Measurements from ENCODE around the gene SDK2. TPM values are rescaled to one million over a fixed set of nuclear protein-coding genes. Genes with fewer than 3 reads are reported as not detected.

The SDK2 gene
- total and polyA plus RNA-seq, 2 of the 4 experiments (the other 2 are of a cell fraction): under 0.01 to 0.03 TPM

GRCh38 chr17:73364155-73364522 is 280.1 kb downstream of the SDK2 start:
- Histone ChIP-seq H4K91ac (ENCODE audit: insufficient read depth, low read depth, low read length) (no peak overlapping the region), H3K23ac (ENCODE audit: low read depth, low read length) (no peak overlapping the region), H3K9me3 (ENCODE audit: control insufficient read depth, insufficient read depth, low read length) (no peaks in the 10 kb centered on the region), H2BK20ac (ENCODE audit: low read depth, low read length) (no peak overlapping the region), H2BK5ac (ENCODE audit: low read depth, low read length, poor library complexity, severe bottlenecking) (no peak overlapping the region), H2BK120ac (ENCODE audit: low read depth, low read length) (no peak overlapping the region), H3K56ac (ENCODE audit: extremely low read depth, insufficient read depth, low read length) (no peak overlapping the region), H2BK15ac (ENCODE audit: low read depth, low read length) (no peak overlapping the region), H4K8ac (ENCODE audit: low read depth in 2 of 2, low read length in 2 of 2) (no peak overlapping the region), H4K20me1 (ENCODE audit: insufficient read depth, low read length) (no peaks in the 10 kb centered on the region), H2AFZ (replicated peaks; ENCODE audit: low read length, poor library complexity) (no peak overlapping the region), H3K36me3 (ENCODE audit: control insufficient read depth, insufficient read depth, low read length) (no peaks in the 10 kb centered on the region), H4K5ac (ENCODE audit: low read depth, low read length) (no peak overlapping the region), H3K79me1 (ENCODE audit: low read depth in 1 of 2, low read length in 2 of 2) (no peaks in the 10 kb centered on the region), H2AK5ac (ENCODE audit: low read depth, low read length) (no peak overlapping the region), H3K27ac (ENCODE audit: insufficient read depth, low read length) (no peak overlapping the region), H3K9ac (ENCODE audit: low read depth, low read length) (no peak overlapping the region), H3K27me3 (ENCODE audit: control insufficient read depth, insufficient read depth, low read length) (peaks cover 12% of the 10 kb centered on the region), H3K4ac (ENCODE audit: low read depth, low read length) (no peak overlapping the region), H3K14ac (replicated peaks; ENCODE audit: low read depth, low read length) (no peak overlapping the region), H3K18ac (ENCODE audit: low read depth, low read length) (no peak overlapping the region), H3K4me3 (ENCODE audit: insufficient read depth, low read depth, low read length) (no peak overlapping the region), H3K4me1 (ENCODE audit: control insufficient read depth, insufficient read depth, low read length) (no peaks in the 10 kb centered on the region; the same call in 1 of the 2 replicates), H3K4me2 (ENCODE audit: low read depth, low read length) (no peak overlapping the region), H3K9me1 (ENCODE audit: insufficient read depth, low read length) (no peaks in the 10 kb centered on the region), H2AK9ac (replicated peaks; ENCODE audit: low read depth, low read length, poor library complexity) (no peak overlapping the region)
- in situ Hi-C loops (cut with MboI; ENCODE audit: low sequenced_read_pairs) (loop anchor here (25.0 kb wide), 1 partner anchor 777 kb away; no protein-coding TSS in a partner anchor), dilution Hi-C loops (cut with HindIII; ENCODE audit: low sequenced_read_pairs, unreplicated experiment) (no loop called here), intact Hi-C loops (cut with micrococcal nuclease) (no loop called here)
- CTCF ChIA-PET: no interaction called here
- ATAC-seq (ENCODE audit: low read depth): no peak
- DNase-seq: no peak
- no TSS peak for BruUV-seq (replicated peaks)
- 100% methylated on average over 1 of the region's 4 CpGs; no CpG with 5 or more reads in 1 of the 2 experiments for WGBS, 2 experiments (ENCODE audit: extremely low coverage in 2 of 2, insufficient read length in 1 of 2)
- POLR2A ChIA-PET (ENCODE audit: unreplicated experiment): no interaction called here
- TF ChIP-seq CHD1 (IDR thresholded peaks at IDR 0.05; ENCODE audit: low read depth, low read length) (no peak), ELK1 (IDR thresholded peaks at IDR 0.05; ENCODE audit: borderline replicate concordance, low read depth, low read length) (no peak), RFX5 (IDR thresholded peaks at IDR 0.05; ENCODE audit: low read depth, low read length) (no peak), MAFK (IDR thresholded peaks at IDR 0.05; ENCODE audit: low read depth, low read length) (no peak), MAZ (IDR thresholded peaks at IDR 0.05; ENCODE audit: borderline replicate concordance, low read depth, low read length) (no peak), BHLHE40 (IDR thresholded peaks at IDR 0.05; ENCODE audit: low read depth, low read length) (no peak), RAD21 (IDR thresholded peaks at IDR 0.05; ENCODE audit: low read length) (no peak), CEBPB (IDR thresholded peaks at IDR 0.05; ENCODE audit: low read depth, low read length) (no peak), POLR2A (IDR thresholded peaks at IDR 0.05; ENCODE audit: low read depth, low read length) (no peak), MXI1 (IDR thresholded peaks at IDR 0.05; ENCODE audit: borderline replicate concordance, low read depth, low read length) (no peak)
- TF ChIP-seq, protein P1, sequence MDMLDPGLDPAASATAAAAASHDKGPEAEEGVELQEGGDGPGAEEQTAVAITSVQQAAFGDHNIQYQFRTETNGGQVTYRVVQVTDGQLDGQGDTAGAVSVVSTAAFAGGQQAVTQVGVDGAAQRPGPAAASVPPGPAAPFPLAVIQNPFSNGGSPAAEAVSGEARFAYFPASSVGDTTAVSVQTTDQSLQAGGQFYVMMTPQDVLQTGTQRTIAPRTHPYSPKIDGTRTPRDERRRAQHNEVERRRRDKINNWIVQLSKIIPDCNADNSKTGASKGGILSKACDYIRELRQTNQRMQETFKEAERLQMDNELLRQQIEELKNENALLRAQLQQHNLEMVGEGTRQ (IDR thresholded peaks at IDR 0.05; ENCODE audit: low read depth, low read length): no peak
